K562 (cell line): Measurements from ENCODE around the gene BCAS3. TPM values are rescaled to one million over a fixed set of nuclear protein-coding genes. Genes with fewer than 3 reads are reported as not detected.
A peak's percentile ranks its signal among the peaks of the same experiment; 100 is the strongest.

ENCODE experiments used
- ATAC-seq: fragments of 200-7000 bp; cut with Tn5 transposase; 3 replicates; pipeline ENCODE4 v1.9.1; 2020; ENCODE audit warnings: moderate library complexity
- BruUV-seq: library from RNA; stranded (reverse); fragments of 400-500 nt; replicated peaks from 2 replicates; lab custom pipeline; 2021; lab: Mats Ljungman, UMichigan
- CTCF ChIA-PET: fragments of 300-600 bp; formaldehyde crosslinking; extraction: SDS; loops from one replicate; lab custom pipeline; 2021; ENCODE audit warnings: low intra/inter-chr PET ratio; lab: Yijun Ruan, JAX
- POLR2A ChIA-PET: fragments of 300-600, 350-650 bp; sonication (Branson Sonifier 250); formaldehyde crosslinking; extraction: SDS; loops from one replicate; lab custom pipeline; 2021; ENCODE audit warnings: antibody characterized with exemption, inconsistent platforms; lab: Yijun Ruan, JAX
- DNase-seq, 4 experiments: peaks; one replicate each; pipeline versions ENCODE4 v3.0.0 to v3.0.0-alpha.2; 2011 to 2018; ENCODE audit warnings: low spot score in 3 of 4, mixed read lengths in 3 of 4; ENCODE audit errors: extremely low read depth in 1 of 4
- FAIRE-seq: peaks from 2 replicates; lab custom pipeline; 2011; peaks lifted over from hg19 to GRCh38; lab: Jason Lieb, UNC
- H2AFZ ChIP-seq: 2 replicates; pipeline ENCODE4 v1.6.0; 2011; ENCODE audit warnings: low read depth, low read length, control low read depth, inconsistent platforms
- H3K27ac ChIP-seq: fragments of 200-600 bp; 3 replicates; pipeline ENCODE4 v1.8.0; 2011; ENCODE audit warnings: low read depth, mild to moderate bottlenecking, control low read depth, inconsistent platforms, low read length, moderate library complexity, mixed read lengths; ENCODE audit errors: extremely low read depth
- H3K27me3 ChIP-seq, 2 experiments: fragments of 300-600 bp in 1 of 2; 2 replicates in 1 of 2; 3 replicates in 1 of 2; pipeline versions ENCODE4 v1.6.0 to v1.8.0; 2011; ENCODE audit warnings: inconsistent platforms in 2 of 2, low read length in 2 of 2, mild to moderate bottlenecking in 1 of 2, mixed read lengths in 1 of 2, moderate library complexity in 1 of 2; ENCODE audit not compliant: control insufficient read depth in 2 of 2, insufficient read depth in 2 of 2
- H3K36me3 ChIP-seq: fragments of 300-600 bp; 3 replicates; pipeline ENCODE4 v1.8.0; 2011; ENCODE audit warnings: mild to moderate bottlenecking, low read length, inconsistent platforms; ENCODE audit not compliant: control insufficient read depth, insufficient read depth
- H3K4me1 ChIP-seq, 2 experiments: fragments of 200-600 bp in 1 of 2; replicated peaks in 1 of 2; 2 replicates in 1 of 2; 3 replicates in 1 of 2; pipeline versions ENCODE4 v1.5.1 to v1.8.0; 2011; ENCODE audit warnings: inconsistent platforms in 2 of 2, low read length in 2 of 2, mild to moderate bottlenecking in 1 of 2, mixed read lengths in 1 of 2, moderate library complexity in 1 of 2; ENCODE audit not compliant: control insufficient read depth in 2 of 2, insufficient read depth in 2 of 2
- H3K4me2 ChIP-seq: 2 replicates; pipeline ENCODE4 v1.6.1; 2011; ENCODE audit warnings: low read length, control low read depth, inconsistent platforms, mixed read lengths; ENCODE audit not compliant: insufficient read depth
- H3K4me3 ChIP-seq: fragments of 200-600 bp; sonication (generic), shearing (Covaris generic); 2 replicates; pipeline ENCODE4 v1.5.1; 2016; ENCODE audit warnings: control low read depth, inconsistent platforms
- H3K79me2 ChIP-seq: fragments of 200-600 bp; 3 replicates; pipeline ENCODE4 v1.8.0; 2011; ENCODE audit warnings: low read length, inconsistent platforms; ENCODE audit not compliant: control insufficient read depth, insufficient read depth
- H3K9ac ChIP-seq, 2 experiments: 2 replicates each; pipeline versions ENCODE4 v1.6.0 to v1.6.1; 2011; ENCODE audit warnings: low read depth in 2 of 2, low read length in 2 of 2, control low read depth in 1 of 2, inconsistent platforms in 1 of 2, mild to moderate bottlenecking in 1 of 2, mixed read lengths in 1 of 2; ENCODE audit not compliant: insufficient read depth in 1 of 2
- H3K9me1 ChIP-seq: one replicate; pipeline ENCODE4 v1.6.0; 2011; ENCODE audit warnings: inconsistent platforms, mild to moderate bottlenecking, low read length, moderate library complexity; ENCODE audit not compliant: control insufficient read depth, insufficient read depth
- H3K9me3 ChIP-seq: replicated peaks from 2 replicates; pipeline ENCODE4 v1.5.1; 2011; ENCODE audit warnings: low read depth, low read length, inconsistent platforms; ENCODE audit not compliant: control insufficient read depth, insufficient read depth
- H4K20me1 ChIP-seq: replicated peaks from 2 replicates; pipeline ENCODE4 v1.6.1; 2011; ENCODE audit warnings: low read length, inconsistent platforms, mixed read lengths; ENCODE audit not compliant: control insufficient read depth, insufficient read depth
- ZFPM2 ChIP-seq: fragments of 250-450 bp; sonication (Bioruptor Pico); IDR thresholded peaks from 2 replicates; pipeline ENCODE4 v1.5.1; 2022; ENCODE audit warnings: mild to moderate bottlenecking
- ZNF239 ChIP-seq: fragments of 250-450 bp; sonication (Bioruptor Pico); IDR thresholded peaks from 2 replicates; pipeline ENCODE4 v1.4.0; 2020; ENCODE audit warnings: mild to moderate bottlenecking
- WGBS: fragments of 100-300 bp; shearing (Covaris generic); methylation state at CpG from one replicate; pipeline ENCODE4 v1.1.6; 2016; ENCODE audit warnings: low coverage, mixed read lengths; ENCODE audit not compliant: insufficient coverage; ENCODE audit errors: missing lambda C conversion rate; 5-methylcytosine and 5-hydroxymethylcytosine counted together
- in situ Hi-C: fragments of 300-500 bp; cut with MboI; formaldehyde crosslinking; loops from 4 replicates; pipeline ENCODE4 v1.15.0; 2018; ENCODE audit warnings: inconsistent platforms, mixed read lengths
- intact Hi-C: fragments of 100-400 bp; cut with micrococcal nuclease; formaldehyde crosslinking; loops from 2 replicates; pipeline ENCODE4 v1.14.2; 2022
- polyA plus RNA-seq, 8 experiments: library from polyadenylated mRNA; depleted of rRNA in 4 of 8; stranded (reverse) in 5 of 8; unstranded in 3 of 8; fragments of >200 nt; fragmentation: Nextera tagmentation in 2 of 8; fragmentation: Illumina TruSeq in 1 of 8; extraction: Ambion mirVana in 2 of 8; extraction: Trizol in 1 of 8; gene quantifications; 2 replicates each; pipeline versions ENCODE4 v1.2.1 to v1.2.3, GENCODE V29; 2011 to 2014; ENCODE audit warnings: inconsistent platforms in 1 of 8, missing spikeins in 1 of 8
- total RNA-seq, 7 experiments: library from RNA; depleted of rRNA in 6 of 7; stranded (reverse); fragments of >200 nt in 6 of 7; fragmentation: Illumina TruSeq in 2 of 7; extraction: Trizol in 2 of 7; gene quantifications; 2 replicates each; pipeline versions ENCODE4 v1.2.1 to v1.2.3, GENCODE V29; 2011 to 2021; ENCODE audit warnings: low replicate concordance in 1 of 7
- TF ChIP-seq, protein P1 (sequence below), 3 experiments: fragments of 200-800 bp in 1 of 3; fragments of 250-450 bp in 1 of 3; fragments of 450-650 bp in 1 of 3; sonication (Bioruptor Pico) in 1 of 3; sonication (Bioruptor generic) in 1 of 3; formaldehyde crosslinking in 1 of 3; IDR thresholded peaks; 2 replicates each; pipeline versions ENCODE4 v1.6.1 to v1.8.0; 2016 to 2022; ENCODE audit warnings: mild to moderate bottlenecking in 2 of 3, missing genetic modification characterization in 2 of 3, missing compliant biosample characterization in 1 of 3, moderate library complexity in 1 of 3

Gene BCAS3
- total and polyA plus RNA-seq, 9 of the 15 experiments (the other 6 are each of a cell fraction or from before 2014, with no cell fraction given): 1.9 to 5.5 (median 3.5) TPM

DNA sequence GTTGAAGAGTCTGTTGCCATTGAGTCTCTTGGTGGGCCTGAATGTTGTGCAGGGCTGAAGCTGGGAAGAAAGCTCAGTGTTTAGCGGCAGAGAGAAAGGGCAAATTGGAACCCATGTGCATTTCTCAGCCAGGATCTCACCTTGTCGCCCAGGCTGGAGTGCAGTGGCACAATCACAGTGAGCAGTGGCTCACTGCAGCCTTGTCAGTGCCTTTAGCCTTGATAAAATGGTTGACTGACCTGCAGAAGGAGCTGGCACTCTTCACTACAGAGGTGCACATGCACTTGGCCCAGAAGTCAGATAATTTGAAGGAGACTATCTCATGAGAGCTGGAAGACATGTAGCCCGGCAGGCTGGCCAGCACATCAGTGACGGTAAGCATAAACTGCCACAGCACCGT lies 597.7 kb downstream of the BCAS3 start:
- in situ Hi-C loops: no loop called here
- no peaks in the 10 kb centered on the region for H4K20me1 ChIP-seq
- POLR2A ChIA-PET: interaction anchor here (0.5 kb wide), 1 partner anchor 15 kb away, joined by 3 read pairs; no protein-coding TSS in a partner anchor
- H3K79me2 ChIP-seq: no peaks in the 10 kb centered on the region
- H3K4me2 ChIP-seq: no peak overlapping the region
- H3K4me1 ChIP-seq: no peaks in the 10 kb centered on the region
- CTCF ChIA-PET: no interaction called here
- ATAC-seq (no peak), DNase-seq (no peak), FAIRE-seq (no peak)
- H3K27me3 ChIP-seq: peaks cover 0 to 4% of the 10 kb centered on the region in 2 experiments; a peak in 1 of 5 replicates
- H3K9ac ChIP-seq: no peak overlapping the region
- no peaks in the 10 kb centered on the region for H3K9me1 ChIP-seq
- TF ChIP-seq ZNF239 (CRISPR knock-in tag): peak; percentile 70
- no peak for TF ChIP-seq ZFPM2 (CRISPR knock-in tag)
- TF ChIP-seq, protein P1, sequence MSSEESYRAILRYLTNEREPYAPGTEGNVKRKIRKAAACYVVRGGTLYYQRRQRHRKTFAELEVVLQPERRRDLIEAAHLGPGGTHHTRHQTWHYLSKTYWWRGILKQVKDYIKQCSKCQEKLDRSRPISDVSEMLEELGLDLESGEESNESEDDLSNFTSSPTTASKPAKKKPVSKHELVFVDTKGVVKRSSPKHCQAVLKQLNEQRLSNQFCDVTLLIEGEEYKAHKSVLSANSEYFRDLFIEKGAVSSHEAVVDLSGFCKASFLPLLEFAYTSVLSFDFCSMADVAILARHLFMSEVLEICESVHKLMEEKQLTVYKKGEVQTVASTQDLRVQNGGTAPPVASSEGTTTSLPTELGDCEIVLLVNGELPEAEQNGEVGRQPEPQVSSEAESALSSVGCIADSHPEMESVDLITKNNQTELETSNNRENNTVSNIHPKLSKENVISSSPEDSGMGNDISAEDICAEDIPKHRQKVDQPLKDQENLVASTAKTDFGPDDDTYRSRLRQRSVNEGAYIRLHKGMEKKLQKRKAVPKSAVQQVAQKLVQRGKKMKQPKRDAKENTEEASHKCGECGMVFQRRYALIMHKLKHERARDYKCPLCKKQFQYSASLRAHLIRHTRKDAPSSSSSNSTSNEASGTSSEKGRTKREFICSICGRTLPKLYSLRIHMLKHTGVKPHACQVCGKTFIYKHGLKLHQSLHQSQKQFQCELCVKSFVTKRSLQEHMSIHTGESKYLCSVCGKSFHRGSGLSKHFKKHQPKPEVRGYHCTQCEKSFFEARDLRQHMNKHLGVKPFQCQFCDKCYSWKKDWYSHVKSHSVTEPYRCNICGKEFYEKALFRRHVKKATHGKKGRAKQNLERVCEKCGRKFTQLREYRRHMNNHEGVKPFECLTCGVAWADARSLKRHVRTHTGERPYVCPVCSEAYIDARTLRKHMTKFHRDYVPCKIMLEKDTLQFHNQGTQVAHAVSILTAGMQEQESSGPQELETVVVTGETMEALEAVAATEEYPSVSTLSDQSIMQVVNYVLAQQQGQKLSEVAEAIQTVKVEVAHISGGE (CRISPR knock-in tag; IDR thresholded peaks at IDR 0.05): peak in 1 of 3 experiments; percentile 92; a peak in 2 of 6 replicates
- H3K36me3 ChIP-seq: no peaks in the 10 kb centered on the region
- no peak overlapping the region for H2AFZ ChIP-seq
- no TSS peak for BruUV-seq
- WGBS: 1% methylated on average over 5 of the region's 5 CpGs
- H3K4me3 ChIP-seq: no peak overlapping the region
- intact Hi-C loops: no loop called here
- H3K9me3 ChIP-seq: no peaks in the 10 kb centered on the region
- H3K27ac ChIP-seq: no peak overlapping the region
